HEK293 (cell line): ENCODE measurements around the gene PRR36.
A peak's percentile ranks its signal among the peaks of the same experiment; 100 is the strongest.

Source experiments
- CTCF ChIA-PET: fragments of 350-600 bp; formaldehyde crosslinking; extraction: SDS; loops from one replicate; lab custom pipeline; 2021; ENCODE audit warnings: antibody characterized with exemption; lab: Yijun Ruan, JAX
- POLR2A ChIA-PET: fragments of 300-600 bp; formaldehyde crosslinking; extraction: SDS; loops from one replicate; lab custom pipeline; 2020; ENCODE audit warnings: antibody characterized with exemption, inconsistent platforms; lab: Yijun Ruan, JAX
- H3K27ac ChIP-seq: fragments of 200-500 bp; sonication (Bioruptor generic); 2 replicates; pipeline ENCODE4 v1.5.1; 2014; ENCODE audit warnings: low read depth, low read length, control low read depth, inconsistent platforms; ENCODE audit errors: extremely low read depth
- H3K36me3 ChIP-seq, 2 experiments: fragments of 200-500 bp in 1 of 2; sonication (Bioruptor generic) in 1 of 2; 1 replicate in 1 of 2; 2 replicates in 1 of 2; pipeline ENCODE4 v1.5.1; 2014 to 2017; ENCODE audit warnings: inconsistent platforms in 2 of 2, low read length in 2 of 2; ENCODE audit not compliant: control insufficient read depth in 2 of 2, insufficient read depth in 1 of 2
- H3K4me1 ChIP-seq: fragments of 200-500 bp; sonication (Bioruptor generic); 2 replicates; pipeline ENCODE4 v1.5.1; 2014; ENCODE audit warnings: mild to moderate bottlenecking, low read length, inconsistent platforms; ENCODE audit not compliant: control insufficient read depth, insufficient read depth
- H3K4me3 ChIP-seq: 2 replicates; pipeline ENCODE4 v1.5.1; 2011; ENCODE audit warnings: low read depth, mild to moderate bottlenecking, control low read depth, low read length, moderate library complexity
- H3K9me3 ChIP-seq: fragments of 200-500 bp; sonication (Bioruptor generic); 2 replicates; pipeline ENCODE4 v1.5.1; 2014; ENCODE audit warnings: low read depth, low read length, inconsistent platforms; ENCODE audit not compliant: control insufficient read depth, insufficient read depth
- KLF9 ChIP-seq: fragments of 450-650 bp; formaldehyde crosslinking; IDR thresholded peaks from 2 replicates; pipeline ENCODE4 v1.5.1; 2016; ENCODE audit warnings: missing biosample characterization, missing genetic modification characterization, low read depth
- RBAK ChIP-seq: fragments of 450-650 bp; formaldehyde crosslinking; IDR thresholded peaks from 2 replicates; pipeline ENCODE4 v1.5.1; 2016; ENCODE audit warnings: missing biosample characterization, missing genetic modification characterization
- SP2 ChIP-seq: fragments of 450-650 bp; formaldehyde crosslinking; IDR thresholded peaks from 2 replicates; pipeline ENCODE4 v1.5.1; 2016; ENCODE audit warnings: missing biosample characterization, missing genetic modification characterization
- TRIM28 ChIP-seq: IDR thresholded peaks from 2 replicates; pipeline ENCODE4 v1.6.1; 2011; ENCODE audit warnings: low read length, control low read depth, borderline replicate concordance
- ZBTB26 ChIP-seq: fragments of 450-650 bp; formaldehyde crosslinking; optimal IDR thresholded peaks from 2 replicates; pipeline ENCODE3; 2016; ENCODE audit warnings: missing biosample characterization, mild to moderate bottlenecking, missing genetic modification characterization
- ZBTB7A ChIP-seq: fragments of 450-650 bp; formaldehyde crosslinking; IDR thresholded peaks from 2 replicates; pipeline ENCODE4 v1.5.1; 2016; ENCODE audit warnings: low read depth, missing biosample characterization, missing genetic modification characterization
- ZFP69B ChIP-seq: fragments of 450-650 bp; formaldehyde crosslinking; IDR thresholded peaks from 2 replicates; pipeline ENCODE4 v1.5.1; 2016; ENCODE audit warnings: missing biosample characterization, missing genetic modification characterization
- ZNF138 ChIP-seq: fragments of 450-650 bp; formaldehyde crosslinking; IDR thresholded peaks from 2 replicates; pipeline ENCODE4 v1.5.1; 2016; ENCODE audit warnings: missing biosample characterization, missing genetic modification characterization, borderline replicate concordance
- ZNF146 ChIP-seq: fragments of 450-650 bp; formaldehyde crosslinking; IDR thresholded peaks from 2 replicates; pipeline ENCODE4 v1.5.1; 2016; ENCODE audit warnings: missing biosample characterization, missing genetic modification characterization
- ZNF2 ChIP-seq: fragments of 450-650 bp; formaldehyde crosslinking; IDR thresholded peaks from 2 replicates; pipeline ENCODE4 v1.5.1; 2016; ENCODE audit warnings: missing biosample characterization, missing genetic modification characterization
- ZNF223 ChIP-seq: fragments of 450-650 bp; formaldehyde crosslinking; IDR thresholded peaks from 2 replicates; pipeline ENCODE4 v1.5.1; 2016; ENCODE audit warnings: missing biosample characterization, missing genetic modification characterization
- ZNF248 ChIP-seq: fragments of 450-650 bp; formaldehyde crosslinking; IDR thresholded peaks from 2 replicates; pipeline ENCODE4 v1.5.1; 2017; ENCODE audit warnings: missing biosample characterization, missing genetic modification characterization
- ZNF335 ChIP-seq: fragments of 450-650 bp; formaldehyde crosslinking; conservative IDR thresholded peaks from 2 replicates; pipeline ENCODE4 v1.5.1; 2016; ENCODE audit warnings: missing biosample characterization, missing genetic modification characterization
- ZNF354C ChIP-seq: fragments of 450-650 bp; formaldehyde crosslinking; IDR thresholded peaks from 2 replicates; pipeline ENCODE4 v1.5.1; 2016; ENCODE audit warnings: missing biosample characterization, missing genetic modification characterization, low read depth, borderline replicate concordance
- ZNF398 ChIP-seq: fragments of 450-650 bp; formaldehyde crosslinking; IDR thresholded peaks from 2 replicates; pipeline ENCODE4 v1.5.1; 2017; ENCODE audit warnings: missing biosample characterization, missing genetic modification characterization
- ZNF416 ChIP-seq: fragments of 450-650 bp; formaldehyde crosslinking; IDR thresholded peaks from 2 replicates; pipeline ENCODE4 v1.5.1; 2016; ENCODE audit warnings: missing biosample characterization, missing genetic modification characterization
- ZNF510 ChIP-seq: fragments of 450-650 bp; formaldehyde crosslinking; IDR thresholded peaks from 2 replicates; pipeline ENCODE4 v1.5.1; 2018; ENCODE audit warnings: mild to moderate bottlenecking, missing genetic modification characterization, missing biosample characterization; ENCODE audit not compliant: insufficient replicate concordance
- ZNF776 ChIP-seq: fragments of 450-650 bp; formaldehyde crosslinking; IDR thresholded peaks from 2 replicates; pipeline ENCODE4 v1.5.0; 2017; ENCODE audit warnings: missing biosample characterization, missing genetic modification characterization, borderline replicate concordance
- ZSCAN16 ChIP-seq: fragments of 450-650 bp; formaldehyde crosslinking; IDR thresholded peaks from 2 replicates; pipeline ENCODE4 v1.5.1; 2016; ENCODE audit warnings: missing biosample characterization, missing genetic modification characterization
- ZXDB ChIP-seq: fragments of 450-650 bp; formaldehyde crosslinking; IDR thresholded peaks from 2 replicates; pipeline ENCODE4 v1.5.1; 2016; ENCODE audit warnings: missing biosample characterization, missing genetic modification characterization
- TF ChIP-seq, protein P1 (sequence below): fragments of 450-650 bp; formaldehyde crosslinking; conservative IDR thresholded peaks from 2 replicates; pipeline ENCODE4 v1.5.1; 2016; ENCODE audit warnings: low read depth, missing biosample characterization, missing genetic modification characterization
- TF ChIP-seq, protein P2 (sequence below): fragments of 450-650 bp; formaldehyde crosslinking; IDR thresholded peaks from 2 replicates; pipeline ENCODE4 v1.5.1; 2016; ENCODE audit warnings: missing biosample characterization, missing genetic modification characterization
- TF ChIP-seq, protein P3 (sequence below): fragments of 450-650 bp; formaldehyde crosslinking; IDR thresholded peaks from 2 replicates; pipeline ENCODE4 v1.5.1; 2017; ENCODE audit warnings: missing biosample characterization, mild to moderate bottlenecking, missing genetic modification characterization, moderate library complexity

PRR36 gene

GRCh38 chr19:7870571-7871436, 3.4 kb downstream of the PRR36 start:
- ChIA-PET CTCF (interaction anchor here (0.6 to 1.6 kb wide), 4 partner anchors 12 to 275 kb away, joined by 4 to 5 read pairs (median 4); partner anchors contain the start of gene CAMSAP3), POLR2A (interaction anchor here (1.1 to 2.5 kb wide), 5 partner anchors 18 to 53 kb away, joined by 3 to 15 read pairs (median 5); partner anchors contain the start of genes LRRC8E, MAP2K7 and SNAPC2)
- Histone ChIP-seq H3K36me3 (no peaks in the 10 kb centered on the region), H3K9me3 (no peaks in the 10 kb centered on the region), H3K27ac (no peak overlapping the region), H3K4me1 (peaks cover 6% of the 10 kb centered on the region), H3K4me3 (no peak overlapping the region)
- TF ChIP-seq, protein P1, sequence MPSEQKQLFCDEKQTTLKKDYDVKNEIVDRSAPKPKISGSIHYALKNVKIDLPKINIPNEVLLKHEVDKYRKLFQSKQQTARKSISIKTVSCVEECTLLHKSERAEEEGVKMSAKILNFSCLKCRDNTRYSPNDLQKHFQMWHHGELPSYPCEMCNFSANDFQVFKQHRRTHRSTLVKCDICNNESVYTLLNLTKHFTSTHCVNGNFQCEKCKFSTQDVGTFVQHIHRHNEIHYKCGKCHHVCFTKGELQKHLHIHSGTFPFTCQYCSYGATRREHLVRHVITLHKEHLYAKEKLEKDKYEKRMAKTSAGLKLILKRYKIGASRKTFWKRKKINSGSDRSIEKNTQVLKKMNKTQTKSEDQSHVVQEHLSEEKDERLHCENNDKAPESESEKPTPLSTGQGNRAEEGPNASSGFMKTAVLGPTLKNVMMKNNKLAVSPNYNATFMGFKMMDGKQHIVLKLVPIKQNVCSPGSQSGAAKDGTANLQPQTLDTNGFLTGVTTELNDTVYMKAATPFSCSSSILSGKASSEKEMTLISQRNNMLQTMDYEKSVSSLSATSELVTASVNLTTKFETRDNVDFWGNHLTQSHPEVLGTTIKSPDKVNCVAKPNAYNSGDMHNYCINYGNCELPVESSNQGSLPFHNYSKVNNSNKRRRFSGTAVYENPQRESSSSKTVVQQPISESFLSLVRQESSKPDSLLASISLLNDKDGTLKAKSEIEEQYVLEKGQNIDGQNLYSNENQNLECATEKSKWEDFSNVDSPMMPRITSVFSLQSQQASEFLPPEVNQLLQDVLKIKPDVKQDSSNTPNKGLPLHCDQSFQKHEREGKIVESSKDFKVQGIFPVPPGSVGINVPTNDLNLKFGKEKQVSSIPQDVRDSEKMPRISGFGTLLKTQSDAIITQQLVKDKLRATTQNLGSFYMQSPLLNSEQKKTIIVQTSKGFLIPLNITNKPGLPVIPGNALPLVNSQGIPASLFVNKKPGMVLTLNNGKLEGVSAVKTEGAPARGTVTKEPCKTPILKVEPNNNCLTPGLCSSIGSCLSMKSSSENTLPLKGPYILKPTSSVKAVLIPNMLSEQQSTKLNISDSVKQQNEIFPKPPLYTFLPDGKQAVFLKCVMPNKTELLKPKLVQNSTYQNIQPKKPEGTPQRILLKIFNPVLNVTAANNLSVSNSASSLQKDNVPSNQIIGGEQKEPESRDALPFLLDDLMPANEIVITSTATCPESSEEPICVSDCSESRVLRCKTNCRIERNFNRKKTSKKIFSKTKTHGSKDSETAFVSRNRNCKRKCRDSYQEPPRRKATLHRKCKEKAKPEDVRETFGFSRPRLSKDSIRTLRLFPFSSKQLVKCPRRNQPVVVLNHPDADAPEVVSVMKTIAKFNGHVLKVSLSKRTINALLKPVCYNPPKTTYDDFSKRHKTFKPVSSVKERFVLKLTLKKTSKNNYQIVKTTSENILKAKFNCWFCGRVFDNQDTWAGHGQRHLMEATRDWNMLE (tag by site-specific recombination) = no peak
- TF ChIP-seq ZNF146 (tag by site-specific recombination) (0 out of 2 replicates have a peak, but pooled peaks have one; percentile 1), ZNF223 (no peak), ZBTB26 (tag by site-specific recombination) (no peak), ZNF510 (no peak), ZNF2 (tag by site-specific recombination) (no peak), ZSCAN16 (tag by site-specific recombination) (no peak), ZNF335 (tag by site-specific recombination) (no peak), RBAK (tag by site-specific recombination) (no peak), KLF9 (tag by site-specific recombination) (peak; percentile 99), ZNF398 (tag by site-specific recombination) (peak; percentile 28; the same call in 1 of the 2 replicates), SP2 (peak; percentile 58), ZNF248 (no peak), ZNF354C (tag by site-specific recombination) (no peak), ZNF776 (no peak), ZBTB7A (tag by site-specific recombination) (0 out of 2 replicates have a peak, but pooled peaks have one; percentile 48), ZNF138 (tag by site-specific recombination) (no peak), TRIM28 (no peak), ZNF416 (no peak), ZFP69B (tag by site-specific recombination) (peak; percentile 42; the same call in 1 of the 2 replicates), ZXDB (tag by site-specific recombination) (no peak)
- TF ChIP-seq, protein P2, sequence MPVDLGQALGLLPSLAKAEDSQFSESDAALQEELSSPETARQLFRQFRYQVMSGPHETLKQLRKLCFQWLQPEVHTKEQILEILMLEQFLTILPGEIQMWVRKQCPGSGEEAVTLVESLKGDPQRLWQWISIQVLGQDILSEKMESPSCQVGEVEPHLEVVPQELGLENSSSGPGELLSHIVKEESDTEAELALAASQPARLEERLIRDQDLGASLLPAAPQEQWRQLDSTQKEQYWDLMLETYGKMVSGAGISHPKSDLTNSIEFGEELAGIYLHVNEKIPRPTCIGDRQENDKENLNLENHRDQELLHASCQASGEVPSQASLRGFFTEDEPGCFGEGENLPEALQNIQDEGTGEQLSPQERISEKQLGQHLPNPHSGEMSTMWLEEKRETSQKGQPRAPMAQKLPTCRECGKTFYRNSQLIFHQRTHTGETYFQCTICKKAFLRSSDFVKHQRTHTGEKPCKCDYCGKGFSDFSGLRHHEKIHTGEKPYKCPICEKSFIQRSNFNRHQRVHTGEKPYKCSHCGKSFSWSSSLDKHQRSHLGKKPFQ = no peak
- TF ChIP-seq, protein P3, sequence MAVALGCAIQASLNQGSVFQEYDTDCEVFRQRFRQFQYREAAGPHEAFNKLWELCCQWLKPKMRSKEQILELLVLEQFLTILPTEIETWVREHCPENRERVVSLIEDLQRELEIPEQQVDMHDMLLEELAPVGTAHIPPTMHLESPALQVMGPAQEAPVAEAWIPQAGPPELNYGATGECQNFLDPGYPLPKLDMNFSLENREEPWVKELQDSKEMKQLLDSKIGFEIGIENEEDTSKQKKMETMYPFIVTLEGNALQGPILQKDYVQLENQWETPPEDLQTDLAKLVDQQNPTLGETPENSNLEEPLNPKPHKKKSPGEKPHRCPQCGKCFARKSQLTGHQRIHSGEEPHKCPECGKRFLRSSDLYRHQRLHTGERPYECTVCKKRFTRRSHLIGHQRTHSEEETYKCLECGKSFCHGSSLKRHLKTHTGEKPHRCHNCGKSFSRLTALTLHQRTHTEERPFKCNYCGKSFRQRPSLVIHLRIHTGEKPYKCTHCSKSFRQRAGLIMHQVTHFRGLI (tag by site-specific recombination) = no peak
